Upper lobe of right lung (tissue), 1 donor: ENCODE results near the gene EIF2S2. TPM values are rescaled to one million over a fixed set of nuclear protein-coding genes. Genes with fewer than 3 reads are reported as not detected.
A peak's percentile ranks its signal among the peaks of the same experiment; 100 is the strongest.

Experiments used
- ATAC-seq: fragments of 200-7000 bp; cut with Tn5 transposase; one replicate; pipeline ENCODE4 v1.9.1; 2020; ENCODE audit warnings: mild to moderate bottlenecking, moderate library complexity
- DNase-seq: peaks from one replicate; pipeline ENCODE4 v3.0.0-alpha.2; 2020
- H3K27ac ChIP-seq: fragments of 200-600 bp; one replicate; pipeline ENCODE4 v1.8.0; 2022
- H3K27me3 ChIP-seq: fragments of 200-600 bp; one replicate; pipeline ENCODE4 v1.8.0; 2022; ENCODE audit warnings: mild to moderate bottlenecking
- H3K36me3 ChIP-seq: fragments of 200-600 bp; one replicate; pipeline ENCODE4 v1.8.0; 2022
- H3K4me1 ChIP-seq: fragments of 200-600 bp; one replicate; pipeline ENCODE4 v1.8.0; 2022
- H3K4me3 ChIP-seq: fragments of 200-600 bp; one replicate; pipeline ENCODE4 v1.8.0; 2022; ENCODE audit warnings: mild to moderate bottlenecking
- H3K9me3 ChIP-seq: fragments of 200-600 bp; one replicate; pipeline ENCODE4 v1.8.0; 2022
- intact Hi-C: fragments of 100-400 bp; cut with DNase I; formaldehyde crosslinking; loops from one replicate; pipeline ENCODE4 v1.11.0; 2022
- total RNA-seq: library from RNA; stranded (reverse); fragmentation: NEBNext Ultra II Directional; extraction: Animal tissue kit (Norgen Biotek cat#: 25700); gene quantifications from one replicate; pipeline ENCODE4 v1.2.1, GENCODE V29; 2021
- TF ChIP-seq, protein P1 (sequence below): fragments of 200-600 bp; IDR thresholded peaks from one replicate; pipeline ENCODE4 v1.8.0; 2022; ENCODE audit warnings: antibody characterized with exemption
- donor health status: DM: no; HTN: yes; CAD: no; lungs with severe emphysema.

EIF2S2 gene
- total RNA-seq, 1 donor from 2014 or later = 54.4 TPM

DNA sequence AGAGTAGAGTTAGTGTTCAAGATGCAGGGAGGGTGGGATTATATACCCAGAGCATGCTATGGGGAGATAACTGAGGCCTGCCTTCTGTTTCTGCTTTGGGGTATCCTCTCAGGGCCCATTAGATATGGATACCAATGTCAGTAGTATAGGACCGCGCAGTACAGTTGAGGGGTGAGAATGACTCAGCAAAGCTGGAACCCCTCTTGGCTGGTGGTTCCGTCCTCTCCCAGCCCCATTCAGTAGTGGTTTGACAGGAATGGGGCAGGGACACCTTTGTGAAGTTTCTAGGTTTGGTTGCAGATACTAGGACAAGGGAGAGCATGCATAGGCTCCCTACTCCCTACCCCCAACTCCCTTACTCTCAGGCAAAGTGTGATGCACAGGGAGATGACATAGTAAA, 47.8 kb downstream of the EIF2S2 start:
- DNase-seq (no peak), ATAC-seq (no peak)
- Histone ChIP-seq H3K4me3 (no peak overlapping the region), H3K27ac (no peak overlapping the region), H3K4me1 (peaks cover 28% of the 10 kb centered on the region), H3K36me3 (peaks cover 9% of the 10 kb centered on the region), H3K9me3 (no peaks in the 10 kb centered on the region), H3K27me3 (no peaks in the 10 kb centered on the region)
- intact Hi-C loops = no loop called here
- TF ChIP-seq, protein P1, sequence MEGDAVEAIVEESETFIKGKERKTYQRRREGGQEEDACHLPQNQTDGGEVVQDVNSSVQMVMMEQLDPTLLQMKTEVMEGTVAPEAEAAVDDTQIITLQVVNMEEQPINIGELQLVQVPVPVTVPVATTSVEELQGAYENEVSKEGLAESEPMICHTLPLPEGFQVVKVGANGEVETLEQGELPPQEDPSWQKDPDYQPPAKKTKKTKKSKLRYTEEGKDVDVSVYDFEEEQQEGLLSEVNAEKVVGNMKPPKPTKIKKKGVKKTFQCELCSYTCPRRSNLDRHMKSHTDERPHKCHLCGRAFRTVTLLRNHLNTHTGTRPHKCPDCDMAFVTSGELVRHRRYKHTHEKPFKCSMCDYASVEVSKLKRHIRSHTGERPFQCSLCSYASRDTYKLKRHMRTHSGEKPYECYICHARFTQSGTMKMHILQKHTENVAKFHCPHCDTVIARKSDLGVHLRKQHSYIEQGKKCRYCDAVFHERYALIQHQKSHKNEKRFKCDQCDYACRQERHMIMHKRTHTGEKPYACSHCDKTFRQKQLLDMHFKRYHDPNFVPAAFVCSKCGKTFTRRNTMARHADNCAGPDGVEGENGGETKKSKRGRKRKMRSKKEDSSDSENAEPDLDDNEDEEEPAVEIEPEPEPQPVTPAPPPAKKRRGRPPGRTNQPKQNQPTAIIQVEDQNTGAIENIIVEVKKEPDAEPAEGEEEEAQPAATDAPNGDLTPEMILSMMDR = no peak

DNA sequence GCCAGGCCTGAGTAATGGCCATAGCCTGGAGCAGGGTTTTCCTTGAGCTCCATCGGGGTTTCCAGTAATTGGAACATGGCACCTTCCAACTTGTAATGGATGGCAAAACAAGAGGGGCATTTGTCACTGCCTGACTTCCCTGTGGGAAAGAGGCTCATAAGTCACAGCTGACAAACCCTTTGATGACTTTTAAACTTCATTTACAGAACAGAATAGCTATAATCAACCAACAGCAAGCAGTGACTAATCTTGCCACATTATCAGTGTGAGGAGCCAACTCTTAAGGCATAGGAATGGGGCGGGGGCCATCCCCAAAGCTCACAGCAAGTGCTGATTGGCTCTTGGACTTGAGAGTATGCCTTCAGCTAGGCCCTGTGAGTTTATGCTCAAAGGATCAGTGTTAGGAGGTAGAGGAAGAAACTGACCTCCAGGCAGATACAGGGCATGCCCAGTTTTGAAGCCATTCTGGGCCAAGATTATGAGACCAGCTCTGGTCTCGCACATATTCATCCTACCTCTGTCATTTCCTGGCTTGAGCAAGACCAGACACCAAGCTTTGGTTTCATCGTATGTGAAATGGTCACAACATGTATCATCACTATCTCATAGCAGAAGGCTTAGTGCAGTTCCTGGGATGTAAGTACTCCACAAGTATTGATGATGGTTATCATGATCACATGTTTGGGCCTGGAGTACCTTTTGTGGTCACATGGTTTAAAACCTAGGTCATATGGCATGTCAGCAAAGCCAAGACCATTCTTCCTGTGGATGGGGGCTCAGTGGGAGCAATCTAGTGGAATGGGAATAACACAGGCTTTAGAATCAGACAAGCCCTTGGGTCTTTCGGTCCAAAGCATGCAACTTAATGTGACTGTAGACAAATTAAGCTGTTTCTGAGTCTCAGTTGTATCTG, 49.2 kb downstream of the EIF2S2 start:
- H3K36me3 ChIP-seq = peaks cover 14% of the 10 kb centered on the region
- intact Hi-C loops = no loop called here
- TF ChIP-seq, protein P1 = no peak
- H3K9me3 ChIP-seq = no peaks in the 10 kb centered on the region
- no peak overlapping the region for H3K27ac ChIP-seq
- H3K4me3 ChIP-seq = no peak overlapping the region
- ATAC-seq = no peak
- no peak for DNase-seq
- peaks cover 32% of the 10 kb centered on the region for H3K4me1 ChIP-seq
- H3K27me3 ChIP-seq = no peaks in the 10 kb centered on the region

DNA sequence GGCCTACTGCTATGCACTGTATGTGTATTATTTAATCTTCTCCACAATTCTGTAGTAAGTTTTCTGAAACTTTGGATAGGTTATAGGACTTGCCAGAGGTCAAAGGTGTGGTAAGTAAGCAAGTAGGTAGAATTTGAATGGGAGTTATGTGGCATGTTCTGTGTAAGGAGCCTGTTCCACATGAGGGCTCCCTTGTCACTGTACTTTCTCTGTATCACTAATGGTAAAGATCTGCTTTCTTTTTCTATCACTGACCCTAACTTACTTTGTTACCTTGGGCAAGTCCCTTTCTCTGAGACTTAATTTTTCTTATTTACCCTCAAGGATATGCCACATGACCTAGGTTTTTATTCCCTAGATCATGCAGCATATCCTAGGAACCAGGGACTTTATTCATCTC, 50.3 kb downstream of the EIF2S2 start:
- Histone ChIP-seq H3K27ac (no peak overlapping the region), H3K9me3 (no peaks in the 10 kb centered on the region), H3K4me1 (peaks cover 29% of the 10 kb centered on the region), H3K36me3 (peaks cover 14% of the 10 kb centered on the region), H3K27me3 (no peaks in the 10 kb centered on the region), H3K4me3 (no peak overlapping the region)
- intact Hi-C loops = no loop called here
- TF ChIP-seq, protein P1 = no peak
- ATAC-seq = no peak
- no peak for DNase-seq

DNA sequence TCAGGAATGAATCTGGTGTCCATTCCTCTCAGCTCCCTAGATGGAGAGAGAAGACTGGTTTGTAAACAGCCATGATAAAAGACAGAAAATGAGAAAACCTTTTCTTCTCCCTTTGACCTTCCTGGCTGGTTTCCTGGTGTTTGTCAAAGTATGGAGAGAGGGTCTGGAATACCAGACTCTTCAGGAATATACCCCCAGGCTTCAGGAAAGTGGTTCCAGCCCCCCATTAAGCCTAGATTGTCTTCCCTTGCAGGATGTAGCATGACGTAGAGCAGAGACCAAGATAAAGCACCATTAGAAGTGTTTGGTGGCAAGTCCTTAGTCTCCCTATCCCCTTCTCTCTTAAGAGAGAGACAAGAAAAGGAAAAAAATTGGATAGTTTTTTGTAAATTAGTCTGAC, 51.1 kb downstream of the EIF2S2 start:
- H3K36me3 ChIP-seq = peaks cover 14% of the 10 kb centered on the region
- H3K9me3 ChIP-seq = no peaks in the 10 kb centered on the region
- ATAC-seq (no peak), DNase-seq (no peak)
- no peaks in the 10 kb centered on the region for H3K27me3 ChIP-seq
- no peak overlapping the region for H3K27ac ChIP-seq
- intact Hi-C loops = no loop called here
- TF ChIP-seq, protein P1 = no peak
- peaks cover 28% of the 10 kb centered on the region for H3K4me1 ChIP-seq
- H3K4me3 ChIP-seq = no peak overlapping the region

DNA sequence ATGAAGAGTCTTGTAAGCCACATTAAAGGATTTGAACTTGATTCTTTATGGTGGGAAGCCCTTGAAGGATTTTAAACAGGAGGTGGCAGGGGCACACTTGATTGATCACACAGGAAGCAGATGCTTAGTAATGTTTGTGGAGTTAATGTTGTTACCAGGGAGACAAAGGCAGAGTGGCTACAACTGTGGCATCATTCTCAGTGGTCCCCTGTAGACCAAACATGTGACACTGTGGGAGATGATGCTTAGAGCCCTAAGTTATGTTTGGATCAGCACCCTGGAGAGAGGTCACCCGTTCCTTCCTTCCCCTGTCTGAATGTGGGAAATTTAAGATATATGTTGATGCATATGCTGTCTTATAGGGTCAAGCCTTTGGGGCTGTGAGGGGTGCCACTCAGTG, 53.2 kb downstream of the EIF2S2 start:
- Histone ChIP-seq H3K9me3 (no peaks in the 10 kb centered on the region), H3K4me3 (no peak overlapping the region), H3K36me3 (peaks cover 14% of the 10 kb centered on the region), H3K4me1 (peaks cover 28% of the 10 kb centered on the region), H3K27ac (no peak overlapping the region), H3K27me3 (no peaks in the 10 kb centered on the region)
- DNase-seq = no peak
- TF ChIP-seq, protein P1 = no peak
- ATAC-seq = peak; percentile 34
- intact Hi-C loops = loop anchor here (10.0 kb wide), 1 partner anchor 54 kb away; no protein-coding TSS in a partner anchor
